Stimulated activated CD4-positive, alpha-beta T cell treated with anti-CD3 and anti-CD28 coated beads, Interleukin-2, amount 100 ng/mL, for 48 hours (primary cell): ENCODE results near the gene CTNNBL1.
"Not testable (repeated sequence)": the region's sequence is repeated elsewhere in the genome, so short reads cannot be mapped to it uniquely, and the experiment has no call there.

Experiments used
- DNase-seq, 2 donors: peaks; one replicate each; pipeline ENCODE4 v3.0.0-alpha.2; 2020

Gene CTNNBL1, protein sequence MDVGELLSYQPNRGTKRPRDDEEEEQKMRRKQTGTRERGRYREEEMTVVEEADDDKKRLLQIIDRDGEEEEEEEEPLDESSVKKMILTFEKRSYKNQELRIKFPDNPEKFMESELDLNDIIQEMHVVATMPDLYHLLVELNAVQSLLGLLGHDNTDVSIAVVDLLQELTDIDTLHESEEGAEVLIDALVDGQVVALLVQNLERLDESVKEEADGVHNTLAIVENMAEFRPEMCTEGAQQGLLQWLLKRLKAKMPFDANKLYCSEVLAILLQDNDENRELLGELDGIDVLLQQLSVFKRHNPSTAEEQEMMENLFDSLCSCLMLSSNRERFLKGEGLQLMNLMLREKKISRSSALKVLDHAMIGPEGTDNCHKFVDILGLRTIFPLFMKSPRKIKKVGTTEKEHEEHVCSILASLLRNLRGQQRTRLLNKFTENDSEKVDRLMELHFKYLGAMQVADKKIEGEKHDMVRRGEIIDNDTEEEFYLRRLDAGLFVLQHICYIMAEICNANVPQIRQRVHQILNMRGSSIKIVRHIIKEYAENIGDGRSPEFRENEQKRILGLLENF

DNA sequence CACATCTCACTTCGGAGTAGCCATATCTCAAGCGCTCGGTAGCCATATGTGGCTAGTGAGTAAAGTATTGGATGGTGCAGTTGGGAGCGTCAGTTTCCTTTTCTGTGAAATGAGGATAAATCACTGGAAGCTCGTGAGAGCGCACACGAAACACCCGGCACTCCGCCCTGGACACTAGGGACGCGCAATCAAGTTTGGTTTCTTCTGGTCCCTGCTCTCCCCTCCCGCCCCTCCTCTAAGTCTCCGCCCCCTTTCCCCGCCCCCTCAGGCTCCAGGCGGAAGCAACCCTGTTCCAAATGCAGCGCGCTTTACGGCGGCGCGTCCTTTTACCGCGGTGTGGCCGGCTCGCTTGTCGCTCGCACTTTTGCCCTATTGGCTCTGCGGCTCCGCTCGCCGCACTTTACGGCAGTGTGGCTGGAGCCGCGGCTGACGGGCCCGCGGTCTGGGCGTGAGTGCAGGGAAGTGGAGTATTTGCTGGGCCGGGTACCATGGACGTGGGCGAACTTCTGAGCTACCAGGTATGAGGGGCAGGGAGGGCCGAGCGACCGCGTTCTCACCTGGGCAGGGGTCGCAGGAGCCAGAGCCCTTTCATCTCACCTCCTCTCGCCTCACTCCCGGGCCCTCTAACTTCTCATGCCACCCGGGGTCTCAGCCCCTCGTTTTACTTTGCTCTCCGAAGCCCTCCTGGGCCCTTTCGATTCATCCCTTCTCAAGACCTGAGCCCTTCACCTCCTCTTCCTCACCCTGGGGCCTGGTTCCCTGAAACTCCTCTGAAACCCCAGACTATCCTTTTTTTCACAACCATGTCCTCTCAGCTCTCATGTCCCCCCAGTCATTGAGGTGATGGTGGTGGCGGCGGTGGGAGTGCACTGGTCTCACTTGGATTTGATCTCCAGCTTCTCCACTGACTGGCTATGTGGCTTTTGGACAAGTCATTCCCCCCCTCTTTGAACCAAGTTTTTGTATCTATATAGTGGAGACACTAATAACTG lies at the start of gene CTNNBL1:
TSS of gene CTNNBL1 (plus strand) at position 396 of the 992 bp plus-strand sequence. CDS start at position 489, 93 bp downstream.
- DNase-seq = peak; percentile 92 to 95

DNA sequence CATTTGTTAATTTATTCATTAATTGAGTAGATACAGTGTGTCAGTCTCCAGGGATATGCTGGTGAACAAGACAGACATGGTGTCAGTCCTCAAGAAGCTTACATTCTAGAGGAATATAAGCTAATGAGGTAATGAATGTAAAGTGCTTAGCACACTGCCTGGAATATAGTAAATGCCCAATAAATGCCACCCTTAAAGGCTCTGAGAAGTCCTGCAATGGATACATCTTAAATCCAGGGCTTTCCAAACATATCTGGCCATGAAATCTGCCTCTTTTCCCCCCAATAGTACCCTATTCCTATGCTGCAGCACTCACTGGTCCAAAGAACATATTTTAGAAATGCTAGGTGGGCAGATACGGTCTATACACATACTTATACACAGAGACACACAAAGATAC lies 49.2 kb upstream of the CTNNBL1 start:
- DNase-seq = no peak

DNA sequence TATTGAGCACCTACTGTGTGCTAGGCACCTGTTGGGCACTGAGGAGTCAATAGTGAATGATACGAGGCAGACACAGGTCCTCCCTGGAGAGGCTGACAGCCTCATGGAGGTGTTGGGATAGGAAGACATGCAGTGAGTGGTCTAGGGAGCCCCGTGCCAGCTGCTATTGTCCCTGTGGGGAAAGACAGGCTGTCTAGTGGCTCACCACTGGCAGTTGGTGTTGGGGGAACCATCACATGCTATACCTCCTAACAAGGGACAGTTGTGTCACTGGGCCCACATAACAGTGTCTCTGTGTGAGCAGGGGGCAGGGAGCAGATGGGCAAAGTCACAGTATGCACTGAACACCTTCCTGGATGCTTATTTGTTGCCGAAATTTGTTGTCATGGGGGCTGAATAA lies 45.9 kb upstream of the CTNNBL1 start:
- DNase-seq = no peak

DNA sequence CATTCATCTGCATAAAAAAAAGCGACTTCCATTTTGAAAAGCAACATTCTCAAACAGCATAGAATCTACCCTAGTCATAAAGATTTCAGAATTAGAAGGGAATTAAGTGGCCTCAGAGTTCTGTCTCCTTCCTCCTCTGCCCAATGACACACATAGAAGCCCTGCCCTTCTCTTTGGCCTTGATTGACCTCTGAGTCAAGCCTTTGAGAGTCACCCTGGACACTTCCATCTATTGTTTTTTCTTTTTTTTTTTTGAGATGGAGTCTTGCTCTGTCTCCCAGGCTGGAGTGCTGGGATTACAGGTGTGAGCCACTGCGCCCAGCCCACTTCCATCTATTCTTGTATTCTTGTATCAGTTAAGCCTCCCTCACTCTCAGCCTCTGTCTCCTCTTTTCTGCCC lies 44.8 kb upstream of the CTNNBL1 start:
- no peak for DNase-seq

DNA sequence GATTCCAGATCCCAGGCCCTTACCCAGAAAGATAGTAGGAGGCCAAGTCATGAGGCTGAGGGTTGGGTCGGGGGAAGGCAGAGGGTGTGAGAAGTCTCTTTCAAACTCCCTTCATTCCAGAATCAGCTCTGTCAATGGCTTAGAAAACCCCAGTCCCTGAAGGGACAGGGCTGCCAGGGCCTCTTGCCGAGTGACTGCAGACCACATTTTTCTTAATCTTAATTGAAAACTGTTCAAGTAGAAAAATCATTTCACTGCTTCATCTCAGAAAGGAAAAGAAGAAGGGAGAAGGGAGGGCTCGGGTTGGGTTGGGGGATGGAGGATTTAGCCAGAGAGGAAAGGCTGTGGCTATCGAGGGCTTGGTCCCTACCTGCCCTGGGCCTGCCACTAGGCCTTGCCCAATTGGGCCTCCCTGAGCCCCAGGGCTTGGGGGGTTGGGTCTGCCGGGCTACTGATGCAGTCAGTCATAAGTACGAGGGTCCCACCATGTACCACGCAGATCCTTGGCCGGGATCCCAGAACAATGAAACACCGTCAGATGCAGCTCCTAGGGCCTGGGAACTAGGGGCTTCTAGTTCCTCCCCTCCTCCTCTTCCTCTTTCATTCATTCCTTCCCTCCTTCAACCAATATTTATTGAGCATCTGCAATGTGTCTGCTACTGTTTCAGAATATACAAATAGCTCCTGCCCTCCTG lies 44.0 kb upstream of the CTNNBL1 start:
- DNase-seq = no peak

DNA sequence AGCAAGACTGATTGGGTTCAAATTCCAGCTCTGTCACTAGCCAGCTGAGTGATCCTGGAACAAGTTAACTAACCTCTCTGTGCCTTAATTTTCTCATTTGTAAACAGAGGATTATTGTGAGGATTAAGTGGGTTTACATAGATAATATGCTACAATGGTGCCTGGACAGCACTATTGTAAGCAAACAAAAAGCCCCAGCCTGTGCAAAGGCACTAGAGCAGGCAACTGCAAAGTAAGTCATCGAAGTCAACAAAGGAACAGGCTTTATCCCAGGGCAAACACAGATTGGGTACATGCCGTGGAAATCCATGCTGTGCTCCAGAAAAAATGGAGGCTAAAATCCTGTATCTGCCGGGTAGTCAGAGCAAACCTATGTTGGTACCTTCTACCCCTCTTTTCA lies 43.2 kb upstream of the CTNNBL1 start:
- no peak for DNase-seq

DNA sequence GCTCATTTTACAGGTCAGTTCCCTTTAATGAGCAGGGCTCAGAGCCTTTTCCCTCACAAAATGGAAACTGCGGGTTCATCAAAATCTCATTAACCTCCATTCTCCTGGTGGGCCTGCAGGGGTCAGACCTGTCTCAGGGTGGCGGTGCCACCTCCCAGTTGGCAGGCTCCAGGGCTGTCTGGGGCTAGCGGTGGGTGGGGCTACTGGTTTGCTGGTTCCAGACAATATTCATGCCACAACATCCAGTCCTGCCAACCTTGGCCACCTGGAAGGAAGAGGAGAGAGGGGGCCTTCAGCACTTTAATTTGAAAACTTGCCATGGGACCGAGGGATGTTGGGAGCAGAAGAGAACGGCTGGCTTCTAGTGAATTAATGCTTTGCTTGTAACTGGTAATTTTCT lies 41.9 kb upstream of the CTNNBL1 start:
- DNase-seq = peak; percentile 7 to 15

DNA sequence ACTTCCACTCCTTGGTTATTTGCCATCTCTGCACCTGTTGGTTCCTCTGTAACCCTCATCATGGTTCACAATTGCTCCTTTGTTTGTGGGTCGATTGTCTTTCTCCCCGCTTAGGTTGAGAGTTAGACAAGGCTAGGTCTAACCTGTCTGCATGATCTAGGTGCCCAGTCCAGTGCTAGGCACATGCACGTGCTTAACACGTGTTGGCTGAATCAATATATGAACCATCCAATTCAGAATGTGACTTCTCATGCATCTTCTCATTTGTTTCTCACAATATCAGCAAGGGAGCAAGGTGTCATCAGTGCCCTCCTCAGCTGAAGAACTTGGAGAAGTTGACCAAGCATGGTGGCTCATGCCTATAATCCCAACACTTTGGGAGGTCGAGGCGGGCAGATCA lies 36.9 kb upstream of the CTNNBL1 start:
- no peak for DNase-seq

DNA sequence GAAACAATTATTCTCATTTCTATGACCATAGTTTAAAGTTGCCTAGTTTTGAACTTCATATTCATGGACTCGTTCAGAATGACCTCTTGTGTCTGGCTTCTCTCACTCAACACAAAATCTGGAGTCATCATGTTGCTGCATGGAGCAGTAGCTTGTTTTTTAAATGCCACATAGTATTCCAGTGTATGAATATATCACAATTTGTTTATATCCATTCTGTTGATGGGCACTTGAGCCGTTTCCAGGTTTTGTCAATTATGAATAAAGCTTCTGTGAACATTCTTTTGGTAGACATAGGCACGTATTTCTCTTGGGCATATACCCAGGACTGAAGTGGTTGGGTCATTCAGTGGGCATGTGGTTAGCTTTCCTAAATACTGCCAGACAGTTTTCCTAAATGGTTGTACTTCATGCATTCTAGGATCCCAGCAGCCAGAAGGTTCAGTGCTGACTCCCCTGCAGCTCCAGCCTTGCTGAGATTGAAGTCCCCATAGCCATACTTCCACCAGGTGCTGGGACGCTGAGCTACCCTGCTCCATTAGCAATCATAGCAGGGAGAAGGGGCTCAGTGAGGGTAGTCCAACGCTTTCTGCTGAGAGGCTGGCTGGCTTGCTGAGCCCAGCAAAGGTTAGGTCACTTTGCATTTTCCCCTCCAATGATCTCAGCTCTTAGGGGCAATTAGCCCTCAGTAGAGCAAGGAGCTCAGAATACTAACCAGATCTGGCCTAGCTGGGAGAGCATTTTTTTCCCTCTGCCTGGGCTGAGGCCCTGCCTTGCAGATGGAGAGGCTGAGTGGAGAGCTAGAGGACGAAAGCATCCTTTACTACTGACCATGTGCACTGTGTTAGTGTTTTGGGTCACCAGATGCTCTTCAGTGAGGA lies 35.7 kb upstream of the CTNNBL1 start:
- DNase-seq = no peak

DNA sequence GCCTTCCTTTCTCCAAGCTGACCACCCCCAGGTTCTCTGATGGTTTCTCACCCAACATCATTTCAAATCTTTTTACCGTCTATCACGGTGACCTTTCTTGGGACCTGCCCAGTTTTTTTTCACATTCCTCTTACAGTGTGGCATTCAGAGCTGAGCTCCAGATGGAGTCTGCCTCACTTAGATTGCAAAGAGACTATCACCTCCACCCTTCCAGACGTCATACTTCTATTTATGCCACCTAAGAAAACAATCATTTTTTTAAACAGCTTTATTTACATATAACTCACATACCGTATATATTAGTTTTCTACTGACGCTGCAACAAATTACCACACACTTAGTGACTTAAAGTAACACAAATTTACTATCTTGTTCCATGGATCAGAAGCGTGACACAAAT lies 32.3 kb upstream of the CTNNBL1 start:
- no peak for DNase-seq

GRCh38 chr20:37662308-37662707 lies 31.5 kb upstream of the CTNNBL1 start:
- DNase-seq = no peak

DNA sequence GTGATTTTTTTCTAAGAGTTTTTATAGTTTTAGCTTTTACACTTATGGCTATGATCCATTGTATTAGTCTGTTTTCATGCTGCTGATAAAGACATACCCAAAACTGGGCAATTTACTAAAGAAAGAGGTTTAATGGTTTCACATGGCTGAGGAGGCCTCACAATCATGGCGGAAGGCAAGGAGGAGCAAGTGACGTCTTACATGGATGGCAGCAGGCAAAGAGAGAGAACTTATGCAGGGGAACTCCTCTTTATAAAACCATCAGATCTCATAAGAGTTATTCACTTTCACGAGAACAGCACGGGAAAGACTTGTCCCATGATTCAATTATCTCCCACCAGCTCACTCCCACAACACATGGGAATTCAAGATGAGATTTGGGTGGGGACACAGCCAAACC lies 29.2 kb upstream of the CTNNBL1 start:
- DNase-seq = not testable (repeated sequence)

GRCh38 chr20:37668166-37668565 lies 25.7 kb upstream of the CTNNBL1 start:
- no peak for DNase-seq

GRCh38 chr20:37669062-37669772 lies 24.6 kb upstream of the CTNNBL1 start:
- no peak for DNase-seq

DNA sequence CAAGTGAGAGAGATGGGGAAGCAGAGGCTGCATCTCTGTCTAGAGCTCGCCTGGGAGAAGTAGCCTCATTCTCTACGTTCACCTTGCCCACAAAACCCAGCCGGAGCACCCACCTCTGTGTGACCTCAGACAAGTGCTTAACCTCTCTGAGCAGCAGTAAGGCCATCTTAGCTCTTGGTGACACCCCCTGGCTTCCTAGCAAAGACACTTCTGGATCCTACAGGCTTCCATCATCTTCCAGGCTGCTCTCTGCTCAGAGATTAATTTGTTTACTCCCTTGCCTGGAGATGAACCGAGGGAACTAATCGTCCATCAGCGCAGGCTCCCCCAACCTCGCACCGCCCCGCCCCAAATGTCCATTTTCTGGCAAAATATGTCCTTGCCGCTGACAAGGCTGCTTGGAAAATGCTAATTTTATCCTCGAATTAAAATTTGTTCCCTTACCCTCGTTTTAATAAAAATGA lies 24.0 kb upstream of the CTNNBL1 start:
- no peak for DNase-seq

- DNase-seq = no peak
Measured at GRCh38 chr20:37670351-37670791, 23.5 kb upstream of the CTNNBL1 start.

- DNase-seq = no peak
Measured at GRCh38 chr20:37672143-37672542, 21.7 kb upstream of the CTNNBL1 start.

- no peak for DNase-seq
Measured at GRCh38 chr20:37673444-37673843, 20.4 kb upstream of the CTNNBL1 start.

DNA sequence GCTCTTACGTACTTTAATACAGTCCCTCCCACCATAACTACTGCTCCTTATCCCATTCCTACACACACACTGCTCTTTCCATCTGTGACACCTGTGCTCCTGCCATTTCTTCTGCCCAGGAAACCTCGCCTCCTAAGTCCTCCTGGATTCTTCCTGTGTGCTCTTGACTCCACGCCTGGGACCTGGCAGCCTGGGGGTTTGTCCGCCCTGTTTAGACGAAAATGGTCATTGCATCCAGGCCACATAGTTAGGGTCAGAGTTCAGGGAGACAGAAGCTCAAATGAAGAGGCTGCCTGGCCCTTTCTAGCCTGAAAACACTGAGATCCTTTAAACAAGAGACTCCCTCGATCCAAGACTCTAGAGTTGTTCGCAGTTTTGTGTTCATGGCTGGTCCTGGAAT lies 17.4 kb upstream of the CTNNBL1 start:
- DNase-seq = no peak

DNA sequence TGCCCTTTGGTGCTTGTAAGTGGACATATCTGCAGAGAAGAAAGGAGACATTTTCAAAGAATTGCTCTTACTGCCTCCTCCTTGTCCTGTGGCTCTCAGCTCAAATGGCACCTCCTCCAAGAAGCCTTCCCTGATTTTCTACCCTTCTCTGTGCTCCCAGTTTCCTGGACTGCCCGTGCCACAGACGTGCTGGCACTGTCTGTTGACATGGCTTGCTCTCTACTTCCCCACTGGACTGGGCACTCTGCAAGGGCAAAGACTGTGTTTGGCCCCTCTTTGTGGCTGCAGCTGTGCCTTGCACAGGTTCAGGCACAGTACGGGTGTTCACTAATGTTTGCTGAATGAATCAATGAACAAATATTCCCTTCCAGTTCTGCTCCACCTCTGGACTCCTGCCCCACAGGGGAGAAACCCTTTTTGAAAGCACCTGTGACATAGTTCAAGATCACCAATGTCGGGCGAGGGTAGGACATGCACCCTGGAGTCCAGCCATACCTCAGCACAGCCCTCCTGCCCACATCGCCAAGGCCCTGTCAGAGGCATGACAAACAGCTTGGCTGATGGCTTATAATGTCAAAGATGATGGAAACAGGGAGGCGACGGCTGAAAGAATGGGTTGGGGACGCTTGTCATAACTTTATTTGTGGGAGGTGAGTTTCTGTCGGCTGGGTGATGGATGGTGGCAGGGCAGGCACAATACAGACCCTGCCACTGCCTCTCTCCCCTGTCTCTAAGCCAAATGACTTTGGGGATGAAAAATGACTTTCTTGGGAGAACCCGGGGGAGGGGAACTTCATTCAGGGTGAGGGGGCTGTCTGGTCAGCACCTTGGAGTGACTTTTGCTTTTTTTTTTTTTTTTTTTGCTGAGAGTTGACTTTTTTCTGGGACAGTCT lies 15.6 kb upstream of the CTNNBL1 start:
- no peak for DNase-seq
